Measurements from ENCODE around the gene NR2F2.
"Not testable (repeated sequence)": the region's sequence is repeated elsewhere in the genome, so short reads cannot be mapped to it uniquely, and the experiment has no call there.

The NR2F2 gene

DNA sequence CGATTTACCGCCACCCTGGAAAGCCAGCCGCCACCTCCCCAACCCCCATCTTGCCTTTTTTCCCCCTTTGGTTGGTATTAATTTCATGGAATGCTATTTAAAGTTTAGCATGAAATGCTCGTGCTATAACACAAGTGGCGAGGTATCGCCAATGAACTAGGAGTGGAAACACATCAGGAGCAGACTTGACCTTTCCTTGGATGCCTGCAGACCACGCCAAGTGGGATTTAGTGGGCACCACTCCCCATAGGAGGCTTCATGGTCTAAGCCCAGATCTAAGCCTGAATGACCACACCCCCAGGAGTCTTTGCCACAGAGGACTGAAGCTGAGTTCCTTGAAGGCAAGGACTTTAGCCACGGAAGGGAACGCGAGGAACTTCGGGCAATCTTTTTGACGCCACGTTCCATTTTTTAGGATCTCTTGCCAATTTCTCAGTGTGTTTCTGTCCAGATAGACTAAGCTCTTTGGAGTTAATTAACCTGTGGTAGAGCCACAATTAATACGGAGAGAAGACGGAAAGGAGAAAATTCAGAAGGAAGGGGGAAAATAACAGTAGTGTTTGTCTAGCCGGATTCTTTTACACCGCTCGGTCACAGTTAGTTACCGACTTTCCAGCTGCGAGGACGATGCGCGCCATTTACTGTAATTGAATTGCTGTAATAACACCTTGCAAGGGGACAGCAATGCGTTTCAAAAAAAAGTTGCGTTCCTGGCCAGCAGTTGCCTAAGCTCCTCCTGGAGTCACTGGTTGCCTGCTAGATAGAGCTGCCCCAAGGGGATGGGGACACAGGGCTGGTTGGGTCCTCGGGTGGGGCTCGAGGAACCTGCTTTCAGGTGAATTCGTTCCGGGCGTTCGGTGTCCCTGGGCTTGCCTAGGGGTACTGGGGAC, 37.1 kb downstream of the NR2F2 start:
- DNase-seq (ENCODE audit: low spot score): no peak

DNA sequence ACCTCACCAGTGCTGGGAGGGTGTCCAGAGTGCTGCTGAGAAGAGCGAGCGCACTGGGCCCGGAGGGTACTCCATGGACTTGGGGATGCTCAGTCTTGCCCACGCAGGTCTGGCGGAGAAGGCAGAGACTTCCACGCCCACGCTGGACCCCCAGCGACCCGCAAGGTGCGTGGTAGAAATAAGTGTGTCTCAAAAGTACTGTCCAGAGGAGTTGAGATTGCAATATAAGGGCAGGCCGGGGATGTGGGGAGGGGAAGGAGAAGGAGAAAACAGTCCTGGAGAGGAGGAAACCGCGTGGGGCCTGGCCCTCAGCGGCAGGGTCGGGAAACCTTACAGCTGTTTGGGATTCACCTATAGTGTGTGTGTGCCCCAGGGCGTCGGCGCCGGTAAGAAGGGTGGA, 38.9 kb downstream of the NR2F2 start:
- DNase-seq (ENCODE audit: low spot score): no peak

DNA sequence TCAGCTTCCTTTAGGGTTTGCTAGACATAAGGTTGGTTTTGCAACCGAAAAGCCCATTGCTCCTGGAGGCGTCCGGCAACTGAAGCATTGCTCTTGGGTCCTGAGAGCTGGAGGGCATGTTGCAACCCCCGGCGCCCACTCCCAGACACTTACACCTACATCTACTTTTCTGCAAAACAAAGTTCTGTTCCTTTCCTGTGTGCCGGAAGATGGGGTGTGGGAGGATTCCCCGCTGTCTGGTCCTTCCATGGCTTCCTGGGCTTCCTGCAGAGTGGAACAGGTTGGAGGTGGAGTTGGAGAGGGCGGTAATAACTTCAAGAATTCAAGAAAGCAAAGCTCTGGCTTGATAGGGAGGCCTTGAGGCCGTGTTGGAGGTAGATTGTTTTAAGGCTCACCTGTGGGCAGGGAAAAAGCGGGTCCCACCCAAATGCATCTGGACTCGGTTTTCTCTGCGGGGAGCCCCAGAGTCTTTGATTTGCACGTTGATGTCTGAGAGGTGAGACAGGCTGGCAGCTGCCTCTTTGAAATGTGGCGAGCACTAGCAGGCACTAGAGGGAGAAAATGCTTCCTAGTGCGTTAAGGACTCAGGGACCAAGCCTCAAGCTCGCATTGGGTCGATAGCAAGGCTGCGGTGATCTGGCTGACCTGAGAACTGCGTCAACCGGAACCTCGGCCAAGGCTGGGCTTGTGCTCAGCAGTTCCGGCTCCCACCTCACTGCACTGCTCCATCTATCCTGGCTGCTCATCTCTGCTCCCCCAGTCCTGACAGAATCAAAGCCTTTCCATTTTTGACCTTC, 39.5 kb downstream of the NR2F2 start:
- DNase-seq (ENCODE audit: low spot score): no peak

DNA sequence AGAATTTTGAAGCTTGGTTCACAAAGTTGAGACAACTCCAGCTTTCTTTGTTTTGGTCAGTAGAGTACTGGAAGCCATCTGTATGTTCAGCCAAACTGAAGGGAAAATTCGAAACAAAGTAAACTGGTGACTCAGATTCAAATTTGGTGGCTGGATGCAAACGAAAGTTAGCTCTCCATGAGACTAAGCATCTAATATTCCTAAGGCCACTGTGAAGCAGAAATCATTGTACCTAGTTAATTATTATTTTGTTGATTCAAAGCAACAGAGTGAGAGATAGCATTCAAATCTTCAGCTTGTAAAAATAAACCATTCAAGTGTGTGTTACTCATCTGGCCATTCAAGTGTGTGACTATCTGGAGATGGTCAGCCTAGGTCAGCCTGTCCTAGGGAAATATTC, 42.1 kb downstream of the NR2F2 start:
- no peak for DNase-seq (ENCODE audit: low spot score)

DNA sequence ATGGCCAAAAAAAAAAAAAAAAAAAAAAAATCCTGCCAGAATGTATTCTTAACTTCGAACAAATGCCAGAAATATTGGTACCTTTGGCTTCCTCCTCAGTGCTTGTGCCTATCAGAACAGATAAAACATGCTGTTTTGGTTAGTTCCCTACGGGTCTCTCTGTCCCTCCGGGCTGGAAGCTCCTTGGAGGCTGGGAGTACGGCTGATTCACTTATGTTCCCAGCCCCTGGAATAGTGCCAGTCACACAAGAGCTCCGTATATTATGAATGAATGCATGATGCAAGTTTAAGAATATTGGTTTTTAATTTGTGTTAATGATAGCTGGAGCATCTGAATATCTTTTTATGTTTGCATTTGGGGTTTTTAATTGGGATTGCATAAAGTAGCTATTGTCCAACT, 44.0 kb downstream of the NR2F2 start:
- no peak for DNase-seq (ENCODE audit: low spot score)

DNA sequence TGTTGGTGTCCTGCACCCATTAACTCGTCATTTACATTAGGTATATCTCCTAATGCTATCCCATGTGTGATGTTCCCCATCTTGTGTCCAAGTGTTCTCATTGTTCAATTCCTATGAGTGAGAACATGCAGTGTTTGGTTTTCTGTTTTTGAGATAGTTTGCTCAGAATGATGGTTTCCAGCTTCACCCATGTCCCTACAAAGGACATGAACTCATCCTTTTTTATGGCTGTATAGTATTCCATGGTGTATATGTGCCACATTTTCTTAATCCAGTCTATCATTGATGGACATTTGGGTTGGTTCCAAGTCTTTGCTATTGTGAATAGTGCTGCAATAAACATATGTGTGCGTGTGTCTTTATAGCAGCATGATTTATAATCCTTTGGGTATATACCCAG, 49.1 kb downstream of the NR2F2 start:
- DNase-seq (ENCODE audit: low spot score): not testable (repeated sequence)

DNA sequence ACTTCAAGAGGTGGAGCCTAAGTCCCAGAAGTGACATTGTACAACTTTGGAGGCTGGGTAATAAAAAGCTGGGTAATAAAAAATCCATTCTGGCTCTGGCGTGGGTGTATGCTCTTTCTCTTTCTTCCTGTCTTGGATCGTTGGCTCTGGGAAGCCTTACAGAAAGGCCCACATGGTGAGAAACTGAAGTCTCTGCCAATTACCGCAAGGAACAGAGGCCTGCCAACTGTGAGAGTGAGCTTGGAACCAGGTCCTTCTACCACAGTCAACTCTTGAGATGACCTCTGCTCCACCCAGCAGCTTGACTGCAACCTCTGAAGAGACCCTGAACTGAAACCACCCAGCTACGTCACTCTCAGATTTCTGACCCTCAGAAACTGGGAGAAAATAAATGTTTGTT, 51.0 kb downstream of the NR2F2 start:
- no peak for DNase-seq (ENCODE audit: low spot score)

DNA sequence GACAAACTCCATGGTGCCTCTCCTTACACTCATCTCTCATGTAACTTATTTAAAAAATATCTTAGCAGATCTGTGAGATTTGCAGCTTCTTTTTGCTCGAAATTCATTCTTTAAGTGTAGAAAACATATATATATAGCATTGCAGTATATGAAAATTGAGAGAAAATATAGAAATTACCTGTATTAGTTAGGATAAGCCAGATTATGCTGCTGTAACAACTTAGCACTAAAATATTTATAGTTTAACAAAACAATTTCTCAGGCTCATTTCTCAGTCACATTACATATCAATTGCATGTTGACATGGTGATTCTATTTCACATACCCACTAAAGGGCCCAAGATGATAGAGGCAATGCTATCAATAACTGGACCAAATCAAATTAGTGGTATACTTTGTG, 54.7 kb downstream of the NR2F2 start:
- DNase-seq (ENCODE audit: low spot score): no peak

DNA sequence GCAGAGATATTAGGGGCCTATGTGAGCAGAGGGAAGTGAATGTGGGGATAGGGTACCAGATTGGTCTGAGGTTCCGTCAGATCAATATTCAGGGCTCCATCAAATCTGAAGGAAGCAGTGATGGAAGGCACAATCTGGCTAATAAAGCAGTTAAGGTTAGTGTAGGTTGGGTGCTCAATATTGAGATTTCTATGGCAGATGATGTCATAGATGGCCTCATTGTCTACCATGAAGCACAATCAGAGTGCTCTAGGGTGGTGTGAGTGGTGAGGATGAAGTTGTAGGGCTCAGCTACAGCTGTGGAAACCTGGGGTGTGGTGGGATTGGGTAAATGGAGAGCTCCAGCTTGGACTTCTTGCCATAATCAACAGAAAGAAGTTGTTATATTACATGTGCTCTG, 58.2 kb downstream of the NR2F2 start:
- DNase-seq (ENCODE audit: low spot score): no peak
